HG02943 (cell line): ENCODE data around the gene ASAH2.

Source experiments
- ATAC-seq: cut with Tn5 transposase; IDR thresholded peaks from one replicate; pipeline ENCODE4 v1.9.1; 2021; ENCODE audit warnings: mild to moderate bottlenecking, low read depth, moderate library complexity; ENCODE audit not compliant: unreplicated experiment

Gene ASAH2

GRCh38 chr10:50210876-50211275, 40.4 kb downstream of the ASAH2 start:
- ATAC-seq, result no peak
